GM12873 (cell line): ENCODE results near the gene BRD7.

ENCODE experiments used
- TF ChIP-seq, protein P1 (sequence below): IDR thresholded peaks from 2 replicates; pipeline ENCODE4 v1.5.1; 2012; ENCODE audit warnings: low read depth, mild to moderate bottlenecking, moderate library complexity, low read length, control low read depth; ENCODE audit not compliant: insufficient read depth; ENCODE audit errors: missing control alignments

The BRD7 gene

DNA sequence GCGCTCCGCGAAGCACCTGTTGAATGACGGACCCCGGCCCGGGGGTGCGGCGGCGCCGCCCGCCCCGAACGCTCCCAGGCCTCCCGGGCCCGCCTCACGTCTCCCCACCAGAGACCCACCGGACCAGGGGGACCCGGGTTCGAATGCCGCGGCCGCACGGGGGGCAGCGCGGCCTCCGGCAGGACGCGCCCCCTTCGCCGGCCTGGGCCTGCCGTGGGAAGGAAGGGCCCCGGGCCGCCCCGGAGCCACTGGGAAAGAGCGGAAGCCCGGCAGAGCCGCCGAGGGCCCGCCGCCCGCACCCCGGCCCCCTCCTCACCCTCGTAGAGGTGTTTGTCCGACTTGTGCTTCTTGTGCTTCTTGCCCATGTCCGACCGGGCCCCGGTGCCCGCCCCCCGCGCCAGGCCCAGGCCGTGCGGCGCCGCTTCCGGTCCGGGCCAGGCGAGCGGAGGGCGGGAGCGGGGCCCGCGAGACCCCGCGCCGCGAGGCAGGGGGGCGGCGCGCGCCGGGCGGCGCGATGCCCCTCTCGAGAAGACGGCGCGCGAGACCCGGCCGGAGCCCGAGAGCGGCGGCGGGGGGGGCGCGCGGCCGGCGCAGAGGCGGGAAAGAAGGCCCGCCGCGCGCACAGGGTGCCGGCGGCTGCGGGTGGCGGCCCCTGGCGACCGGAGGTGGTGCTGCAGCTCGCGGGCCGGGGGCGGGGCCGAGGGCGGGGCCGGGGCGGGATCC, at the start of gene BRD7:
TSS of gene BRD7 (minus strand) at position 579 of the 723 bp plus-strand sequence. CDS start at position 365, 214 bp downstream.
- TF ChIP-seq, protein P1, sequence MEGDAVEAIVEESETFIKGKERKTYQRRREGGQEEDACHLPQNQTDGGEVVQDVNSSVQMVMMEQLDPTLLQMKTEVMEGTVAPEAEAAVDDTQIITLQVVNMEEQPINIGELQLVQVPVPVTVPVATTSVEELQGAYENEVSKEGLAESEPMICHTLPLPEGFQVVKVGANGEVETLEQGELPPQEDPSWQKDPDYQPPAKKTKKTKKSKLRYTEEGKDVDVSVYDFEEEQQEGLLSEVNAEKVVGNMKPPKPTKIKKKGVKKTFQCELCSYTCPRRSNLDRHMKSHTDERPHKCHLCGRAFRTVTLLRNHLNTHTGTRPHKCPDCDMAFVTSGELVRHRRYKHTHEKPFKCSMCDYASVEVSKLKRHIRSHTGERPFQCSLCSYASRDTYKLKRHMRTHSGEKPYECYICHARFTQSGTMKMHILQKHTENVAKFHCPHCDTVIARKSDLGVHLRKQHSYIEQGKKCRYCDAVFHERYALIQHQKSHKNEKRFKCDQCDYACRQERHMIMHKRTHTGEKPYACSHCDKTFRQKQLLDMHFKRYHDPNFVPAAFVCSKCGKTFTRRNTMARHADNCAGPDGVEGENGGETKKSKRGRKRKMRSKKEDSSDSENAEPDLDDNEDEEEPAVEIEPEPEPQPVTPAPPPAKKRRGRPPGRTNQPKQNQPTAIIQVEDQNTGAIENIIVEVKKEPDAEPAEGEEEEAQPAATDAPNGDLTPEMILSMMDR = peak; percentile 44

DNA sequence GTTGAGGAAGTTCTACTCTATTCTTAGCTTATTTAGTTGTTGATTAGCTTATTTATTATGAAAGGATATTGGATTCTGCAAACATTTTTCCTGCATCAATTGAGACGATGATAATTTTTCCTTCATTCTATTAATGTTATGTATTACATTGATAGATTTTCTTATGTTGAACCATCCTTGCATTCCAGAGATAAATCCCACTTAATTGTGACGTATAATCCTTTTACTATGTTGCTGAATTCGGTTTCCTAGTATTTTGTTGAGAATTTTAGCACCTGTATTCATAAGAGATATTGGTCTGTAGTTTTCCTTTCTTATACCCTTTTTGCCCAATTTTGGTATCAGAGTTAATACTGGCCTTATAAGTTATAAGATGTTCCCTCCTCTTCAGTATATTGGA, 47.6 kb upstream of the BRD7 start:
- TF ChIP-seq, protein P1 = no peak

DNA sequence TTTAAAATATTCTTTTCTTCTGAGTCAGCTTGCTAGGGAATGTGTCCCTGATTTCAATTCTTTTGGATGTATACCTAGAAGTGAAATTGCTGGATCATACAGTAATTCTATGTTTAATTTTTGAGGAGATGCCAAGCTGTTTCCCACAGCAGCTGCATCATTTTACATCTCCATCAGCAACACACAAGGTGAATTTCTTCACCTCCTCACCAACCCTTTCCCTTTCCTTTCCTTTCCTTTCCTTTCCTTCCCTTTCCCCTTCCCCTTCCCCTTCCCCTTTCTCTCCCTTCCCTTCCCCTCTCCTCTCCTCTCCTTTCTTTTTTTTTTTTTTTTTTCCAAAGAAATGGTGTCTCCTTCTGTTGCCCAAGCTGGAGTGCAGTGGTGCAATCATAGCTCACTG, 45.4 kb upstream of the BRD7 start:
- TF ChIP-seq, protein P1 = no peak

DNA sequence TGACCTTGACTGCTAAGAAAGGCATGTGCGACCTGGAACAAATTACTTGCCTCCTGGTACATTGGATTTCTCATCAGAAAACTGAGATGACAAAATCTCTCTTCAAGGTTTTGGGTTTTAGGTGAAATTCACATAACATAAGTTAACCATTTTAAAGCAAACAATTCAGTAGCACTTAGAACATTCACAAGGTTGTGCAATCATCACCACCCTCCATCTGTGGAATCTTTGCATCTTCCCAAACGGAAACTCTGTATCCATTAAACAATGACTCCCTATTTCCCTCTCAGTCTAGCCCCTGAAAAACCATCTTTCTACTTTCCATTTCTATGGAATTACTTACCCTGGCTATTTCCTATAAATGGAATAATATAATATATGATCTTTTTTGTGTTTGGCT, 42.2 kb upstream of the BRD7 start:
- TF ChIP-seq, protein P1 = no peak

DNA sequence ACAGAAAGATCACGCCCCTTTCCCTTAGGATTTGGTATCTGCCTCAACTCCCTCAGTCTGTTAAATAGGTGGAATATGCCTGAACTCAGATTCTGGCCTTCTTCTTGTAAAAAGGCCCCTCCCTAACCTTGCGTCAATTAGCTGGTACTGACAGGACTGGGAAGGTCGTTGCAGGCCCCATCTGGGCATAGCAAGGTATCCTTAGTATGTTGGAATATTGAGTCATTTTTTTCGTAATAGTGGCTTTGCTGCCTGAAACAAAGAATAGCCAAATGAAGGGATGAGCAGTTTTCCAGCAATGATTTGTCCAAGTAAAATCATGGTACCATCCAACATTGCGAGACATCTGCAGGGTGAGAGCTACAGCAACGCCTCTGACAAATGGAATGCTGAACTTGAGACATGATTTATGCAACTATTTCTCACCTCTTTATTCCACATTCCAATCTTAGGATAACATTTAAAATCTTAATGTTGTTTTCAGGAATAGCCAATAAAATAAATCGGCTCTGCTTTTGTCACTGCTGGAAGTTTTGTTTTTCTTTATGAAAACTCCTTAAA, 39.3 kb upstream of the BRD7 start:
- TF ChIP-seq, protein P1 = no peak

DNA sequence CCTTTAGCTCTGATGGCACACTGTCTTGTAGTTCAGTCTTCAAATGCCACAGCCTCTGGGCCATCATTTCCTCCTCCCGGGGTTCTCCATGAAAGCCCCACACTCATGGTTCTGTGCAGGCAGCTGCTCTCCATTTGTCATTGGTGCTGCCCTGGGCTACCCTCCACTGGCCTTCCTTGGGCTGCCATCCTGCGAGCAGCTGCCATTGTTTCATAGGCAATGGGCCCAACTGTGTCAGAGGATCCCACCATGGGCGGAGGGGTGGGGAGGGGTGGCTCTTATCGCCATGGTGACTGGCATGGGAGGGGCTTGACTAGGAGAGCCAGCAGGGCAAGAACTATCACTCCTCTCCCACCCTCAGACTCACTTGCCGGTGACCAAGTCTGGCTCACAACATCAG, 38.6 kb upstream of the BRD7 start:
- TF ChIP-seq, protein P1 = no peak

DNA sequence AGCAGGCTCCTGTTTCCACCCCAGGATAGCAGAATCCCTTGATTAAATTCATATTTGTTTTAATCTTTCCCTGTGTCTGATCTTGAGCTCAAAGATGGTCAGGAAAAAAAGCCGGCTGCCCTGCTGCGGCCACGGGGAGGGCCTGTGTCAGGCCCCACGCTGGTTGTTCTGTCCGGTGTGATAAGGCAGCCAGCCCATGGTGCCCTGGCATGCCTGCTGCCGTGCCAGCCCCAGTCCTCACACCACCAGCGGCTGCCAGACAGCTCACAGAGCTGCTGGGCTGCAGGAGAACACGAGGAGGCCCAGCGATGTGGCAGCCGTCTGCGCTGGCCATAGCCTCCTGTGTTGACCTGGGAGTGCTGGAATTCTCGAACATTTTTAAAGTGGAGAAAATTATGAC, 34.7 kb upstream of the BRD7 start:
- TF ChIP-seq, protein P1 = no peak
